ENCODE data around the gene RNF103.
"Not testable (repeated sequence)": the region's sequence is repeated elsewhere in the genome, so short reads cannot be mapped to it uniquely, and the experiment has no call there.

RNF103 gene

DNA sequence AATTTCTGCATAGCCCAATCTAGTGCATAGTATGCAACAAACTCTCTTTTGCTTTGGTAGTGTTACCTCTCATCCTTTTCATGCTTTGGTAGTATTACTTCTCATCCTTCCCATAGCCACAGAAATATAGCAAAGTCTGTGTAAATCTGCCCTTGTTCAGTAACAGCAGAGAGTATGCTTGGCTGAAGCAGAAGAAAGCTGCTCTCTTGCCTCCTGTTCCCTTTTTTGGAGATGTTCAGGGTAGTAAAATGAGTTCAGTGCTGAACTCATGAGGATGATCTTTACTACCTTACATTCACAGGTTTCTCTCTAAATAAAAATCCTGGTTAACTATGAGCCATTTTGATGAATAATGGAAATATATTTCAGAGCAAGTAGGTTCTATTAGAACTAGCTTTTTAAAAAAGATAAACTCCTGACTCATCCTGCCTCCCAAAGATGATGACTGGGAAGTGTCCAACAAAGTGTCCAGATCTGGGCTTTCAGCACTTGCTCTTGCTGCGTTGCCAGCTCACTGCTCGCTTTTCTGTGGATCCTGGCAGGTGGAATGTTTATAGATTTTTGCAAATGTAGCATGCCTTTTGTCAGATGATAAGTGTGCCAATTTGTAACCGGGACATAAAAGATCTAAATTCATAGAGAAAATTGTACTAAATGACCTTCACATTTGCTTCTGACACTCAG lies 31.0 kb downstream of the RNF103 start:
- H3K36me3 ChIP-seq: no peaks in the 10 kb centered on the region
- no peak overlapping the region for H3K27ac ChIP-seq
- H3K27me3 ChIP-seq: no peaks in the 10 kb centered on the region
- H3K9me3 ChIP-seq: no peaks in the 10 kb centered on the region
- no peak overlapping the region for H3K4me3 ChIP-seq (ENCODE audit: low read depth in 1 of 2, low read length in 1 of 2)
- TF ChIP-seq, protein P1, sequence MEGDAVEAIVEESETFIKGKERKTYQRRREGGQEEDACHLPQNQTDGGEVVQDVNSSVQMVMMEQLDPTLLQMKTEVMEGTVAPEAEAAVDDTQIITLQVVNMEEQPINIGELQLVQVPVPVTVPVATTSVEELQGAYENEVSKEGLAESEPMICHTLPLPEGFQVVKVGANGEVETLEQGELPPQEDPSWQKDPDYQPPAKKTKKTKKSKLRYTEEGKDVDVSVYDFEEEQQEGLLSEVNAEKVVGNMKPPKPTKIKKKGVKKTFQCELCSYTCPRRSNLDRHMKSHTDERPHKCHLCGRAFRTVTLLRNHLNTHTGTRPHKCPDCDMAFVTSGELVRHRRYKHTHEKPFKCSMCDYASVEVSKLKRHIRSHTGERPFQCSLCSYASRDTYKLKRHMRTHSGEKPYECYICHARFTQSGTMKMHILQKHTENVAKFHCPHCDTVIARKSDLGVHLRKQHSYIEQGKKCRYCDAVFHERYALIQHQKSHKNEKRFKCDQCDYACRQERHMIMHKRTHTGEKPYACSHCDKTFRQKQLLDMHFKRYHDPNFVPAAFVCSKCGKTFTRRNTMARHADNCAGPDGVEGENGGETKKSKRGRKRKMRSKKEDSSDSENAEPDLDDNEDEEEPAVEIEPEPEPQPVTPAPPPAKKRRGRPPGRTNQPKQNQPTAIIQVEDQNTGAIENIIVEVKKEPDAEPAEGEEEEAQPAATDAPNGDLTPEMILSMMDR (IDR thresholded peaks at IDR 0.05): no peak
- H3K4me1 ChIP-seq (ENCODE audit: control insufficient read depth in 1 of 2, insufficient read depth in 1 of 2, low read depth in 1 of 2, low read length in 1 of 2): no peaks in the 10 kb centered on the region

DNA sequence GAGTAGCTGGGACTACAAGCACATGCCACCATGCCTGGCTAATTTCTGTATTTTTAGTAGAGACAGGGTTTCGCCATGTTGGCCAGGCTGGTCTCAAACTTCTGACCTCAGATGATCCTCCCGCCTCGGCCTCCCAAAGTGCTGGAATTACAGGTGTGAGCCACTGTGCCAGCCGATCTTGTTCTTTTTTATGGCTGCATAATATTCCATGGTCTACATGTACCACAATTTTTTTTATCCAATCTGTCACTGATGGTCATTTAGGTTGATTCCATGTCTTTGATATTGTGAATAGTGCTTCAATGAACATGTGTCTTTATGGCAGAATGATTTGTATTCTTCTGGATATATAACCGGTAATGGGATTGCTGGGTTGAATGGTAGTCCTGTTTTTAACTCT lies 34.0 kb downstream of the RNF103 start:
- H3K27ac ChIP-seq, H3K27me3 ChIP-seq, H3K9me3 ChIP-seq: not testable (repeated sequence)

DNA sequence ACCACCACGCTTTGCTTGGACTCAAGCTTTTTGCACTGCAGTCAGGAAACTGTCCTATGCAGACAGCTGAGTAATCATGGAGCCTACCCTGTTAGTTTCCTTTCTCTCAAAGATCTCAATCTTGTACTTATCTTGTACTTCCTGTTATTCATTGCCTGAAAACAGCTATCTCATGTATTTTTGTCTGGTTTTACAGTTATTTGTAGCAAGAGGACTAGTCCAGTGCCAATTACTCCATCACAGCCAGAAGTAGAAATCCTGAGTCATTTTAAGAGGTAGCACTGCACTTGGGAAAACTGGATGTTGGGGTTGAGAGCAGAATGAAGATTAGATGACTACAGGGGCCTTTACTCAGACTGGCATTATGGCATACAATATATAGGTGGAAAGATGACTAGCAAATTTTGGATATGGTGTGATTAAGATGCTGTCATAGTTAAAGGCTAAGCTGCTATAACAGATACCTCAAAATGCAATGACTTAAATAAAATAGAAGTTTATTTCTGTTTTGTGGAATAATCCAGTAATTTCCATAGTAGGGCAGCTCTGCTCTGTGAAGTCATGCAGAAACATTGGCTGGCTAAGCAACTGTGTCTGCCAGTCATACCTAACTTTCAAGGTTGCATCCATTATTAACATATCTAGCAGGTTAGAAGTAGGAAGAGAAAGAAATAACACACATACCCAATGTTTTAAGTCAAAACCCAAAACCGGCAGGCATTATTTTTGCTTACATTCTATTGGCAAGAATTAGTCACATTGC lies 39.3 kb downstream of the RNF103 start:
- Histone ChIP-seq H3K27me3 (no peaks in the 10 kb centered on the region), H3K36me3 (no peaks in the 10 kb centered on the region), H3K4me3 (ENCODE audit: low read depth in 1 of 2, low read length in 1 of 2) (no peak overlapping the region), H3K4me1 (ENCODE audit: control insufficient read depth in 1 of 2, insufficient read depth in 1 of 2, low read depth in 1 of 2, low read length in 1 of 2) (peaks cover 0 to 9% of the 10 kb centered on the region in 2 experiments), H3K27ac (peak overlapping the region; percentile 50), H3K9me3 (no peaks in the 10 kb centered on the region)
- TF ChIP-seq, protein P1 (IDR thresholded peaks at IDR 0.05): no peak

More for the DNA sequence above, 34.0 kb downstream of the RNF103 start:
- H3K4me1 ChIP-seq (ENCODE audit: control insufficient read depth in 1 of 2, insufficient read depth in 1 of 2, low read depth in 1 of 2, low read length in 1 of 2); H3K4me3 ChIP-seq (ENCODE audit: low read depth in 1 of 2, low read length in 1 of 2); H3K36me3 ChIP-seq: not testable (repeated sequence)

DNA sequence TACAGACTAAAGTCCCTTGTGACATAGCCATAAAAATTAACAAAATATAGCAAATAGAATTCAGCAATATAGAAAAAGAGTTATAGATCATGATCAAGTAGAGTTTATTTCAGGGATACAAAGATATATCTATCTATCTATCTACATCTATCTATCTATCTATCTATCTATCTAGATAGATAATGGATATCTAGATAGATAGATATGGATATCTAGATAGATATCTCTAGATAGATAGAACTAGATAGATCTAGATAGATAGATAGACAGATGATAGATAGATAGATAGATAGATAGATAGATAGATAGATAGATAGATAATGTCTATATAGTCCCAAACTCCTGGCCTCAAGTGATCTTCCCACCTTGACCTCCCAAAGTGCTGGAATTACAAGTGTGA lies 43.1 kb downstream of the RNF103 start:
- Histone ChIP-seq H3K27me3 (no peaks in the 10 kb centered on the region), H3K27ac (no peak overlapping the region), H3K4me1 (ENCODE audit: control insufficient read depth in 1 of 2, insufficient read depth in 1 of 2, low read depth in 1 of 2, low read length in 1 of 2) (peaks cover 21 to 37% of the 10 kb centered on the region in 2 experiments), H3K9me3 (no peaks in the 10 kb centered on the region), H3K4me3 (ENCODE audit: low read depth in 1 of 2, low read length in 1 of 2) (no peak overlapping the region), H3K36me3 (no peaks in the 10 kb centered on the region)
- TF ChIP-seq, protein P1 (IDR thresholded peaks at IDR 0.05): no peak

DNA sequence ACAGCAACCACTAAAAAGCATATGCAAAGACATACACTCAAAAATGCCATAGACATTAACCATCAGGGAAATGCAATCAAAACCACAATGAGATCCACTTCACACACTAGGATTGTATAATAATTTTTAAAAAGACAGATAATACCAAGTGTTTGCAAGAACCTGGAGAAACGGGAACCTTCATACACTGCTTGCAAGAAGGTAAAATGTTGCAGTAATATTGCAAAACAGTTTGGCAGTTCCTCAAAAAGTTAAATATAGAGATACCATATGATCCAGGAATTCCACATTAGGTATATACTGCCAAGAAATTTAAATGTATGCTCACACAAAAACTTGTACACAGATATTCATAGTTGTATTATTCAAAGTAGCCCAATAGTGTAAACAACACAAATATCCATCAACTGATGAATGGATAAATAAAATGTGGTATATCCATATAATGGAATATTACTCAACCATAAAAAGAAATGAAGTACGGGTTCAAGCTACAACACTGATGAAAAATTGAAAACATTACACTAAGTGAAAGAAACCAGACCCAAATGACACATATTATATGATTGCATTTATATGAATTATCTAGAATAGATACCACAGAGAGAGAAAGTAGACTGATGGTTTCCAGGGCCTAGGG lies 45.7 kb downstream of the RNF103 start:
- H3K4me1 ChIP-seq (ENCODE audit: control insufficient read depth in 1 of 2, insufficient read depth in 1 of 2, low read depth in 1 of 2, low read length in 1 of 2): peaks cover 35 to 43% of the 10 kb centered on the region in 2 experiments
- TF ChIP-seq, protein P1 (IDR thresholded peaks at IDR 0.05): no peak
- peak overlapping the region; percentile 57 for H3K27ac ChIP-seq
- no peaks in the 10 kb centered on the region for H3K27me3 ChIP-seq
- H3K36me3 ChIP-seq: no peaks in the 10 kb centered on the region
- H3K9me3 ChIP-seq: no peaks in the 10 kb centered on the region
- no peak overlapping the region for H3K4me3 ChIP-seq (ENCODE audit: low read depth in 1 of 2, low read length in 1 of 2)

DNA sequence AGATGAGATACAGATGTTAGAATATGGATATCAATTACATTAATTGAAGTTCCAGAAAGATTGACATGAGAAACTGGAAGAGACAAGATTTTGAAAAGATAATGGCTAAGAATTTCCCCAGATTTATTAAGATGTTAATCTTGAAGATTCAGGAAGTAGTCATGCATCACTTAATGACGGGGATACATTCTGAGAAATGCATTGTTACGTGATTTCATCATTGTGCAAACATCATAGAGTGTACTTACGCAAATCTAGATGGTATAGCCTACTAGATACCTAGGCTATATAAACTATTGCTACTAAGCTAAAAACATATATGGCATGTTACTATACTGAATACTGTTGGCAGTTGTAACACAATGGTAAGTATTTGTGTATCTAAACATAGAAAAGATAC lies 53.6 kb downstream of the RNF103 start:
- Histone ChIP-seq H3K4me1 (ENCODE audit: control insufficient read depth in 1 of 2, insufficient read depth in 1 of 2, low read depth in 1 of 2, low read length in 1 of 2) (peaks cover 11 to 18% of the 10 kb centered on the region in 2 experiments), H3K36me3 (no peaks in the 10 kb centered on the region), H3K4me3 (ENCODE audit: low read depth in 1 of 2, low read length in 1 of 2) (no peak overlapping the region), H3K27ac (no peak overlapping the region), H3K9me3 (no peaks in the 10 kb centered on the region), H3K27me3 (no peaks in the 10 kb centered on the region)
- TF ChIP-seq, protein P1 (IDR thresholded peaks at IDR 0.05): no peak

All from neutrophil (primary cell).